Tibial nerve (tissue), 4 donors: Measurements from ENCODE around the gene MRM1. TPM values are rescaled to one million over a fixed set of nuclear protein-coding genes. Genes with fewer than 3 reads are reported as not detected.

Source experiments
- DNase-seq, 2 donors: peaks; one replicate each; pipeline ENCODE4 v3.0.0-alpha.2; 2019; ENCODE audit warnings: low spot score in 2 of 2
- H3K27ac ChIP-seq, 4 donors: fragments of 200-600 bp; sonication (generic) in 3 of 4; one replicate each; pipeline ENCODE4 v1.5.1; 2017 to 2019; ENCODE audit warnings: mild to moderate bottlenecking in 1 of 4
- H3K27me3 ChIP-seq, 2 donors: fragments of 200-600 bp; sonication (generic) in 1 of 2; one replicate each; pipeline versions ENCODE4 v1.5.1 to v1.6.0; 2017 to 2019
- H3K36me3 ChIP-seq, 3 donors: fragments of 200-600 bp; sonication (generic); one replicate each; pipeline ENCODE4 v1.5.1; 2018 to 2019
- H3K4me1 ChIP-seq, 4 donors: fragments of 200-600 bp; sonication (generic) in 3 of 4; one replicate each; pipeline ENCODE4 v1.5.1; 2017 to 2019
- H3K4me3 ChIP-seq, 4 donors: fragments of 200-600 bp; sonication (generic) in 3 of 4; one replicate each; pipeline ENCODE4 v1.5.1; 2017 to 2019; ENCODE audit warnings: mild to moderate bottlenecking in 1 of 4, moderate library complexity in 1 of 4
- H3K9me3 ChIP-seq, 4 donors: fragments of 200-600 bp; sonication (generic) in 3 of 4; one replicate each; pipeline ENCODE4 v1.5.1; 2017 to 2019
- EP300 ChIP-seq, 2 donors: sonication (generic); formaldehyde crosslinking; IDR thresholded peaks; one replicate each; pipeline ENCODE4 v1.6.1; 2017; ENCODE audit warnings: antibody characterized with exemption in 2 of 2, mild to moderate bottlenecking in 1 of 2
- POLR2A ChIP-seq, 2 donors: fragments of 450-650 bp; IDR thresholded peaks; one replicate each; pipeline ENCODE4 v1.6.1; 2017; ENCODE audit warnings: antibody characterized with exemption in 2 of 2, mild to moderate bottlenecking in 2 of 2, moderate library complexity in 2 of 2
- WGBS, 2 donors: methylation state at CpG; one replicate each; pipeline ENCODE4 v1.1.5; 2018; 5-methylcytosine and 5-hydroxymethylcytosine counted together
- total RNA-seq, 4 donors: library from RNA; depleted of rRNA; stranded (reverse); fragments of >200 nt; gene quantifications; one replicate each; pipeline ENCODE4 v1.1.0, GENCODE V29; 2016
- TF ChIP-seq, protein P1 (sequence below), 5 experiments: fragments of 200-600 bp in 3 of 5; fragments of 450-650 bp in 2 of 5; sonication (generic) in 3 of 5; IDR thresholded peaks; one replicate each; pipeline ENCODE4 v1.5.1; 2016 to 2019; ENCODE audit warnings: antibody characterized with exemption in 5 of 5, mild to moderate bottlenecking in 3 of 5, moderate library complexity in 2 of 5

Gene MRM1
- total RNA-seq, 4 donors from 2014 or later, result 9.8 to 14.2 (median 11.5) TPM

DNA sequence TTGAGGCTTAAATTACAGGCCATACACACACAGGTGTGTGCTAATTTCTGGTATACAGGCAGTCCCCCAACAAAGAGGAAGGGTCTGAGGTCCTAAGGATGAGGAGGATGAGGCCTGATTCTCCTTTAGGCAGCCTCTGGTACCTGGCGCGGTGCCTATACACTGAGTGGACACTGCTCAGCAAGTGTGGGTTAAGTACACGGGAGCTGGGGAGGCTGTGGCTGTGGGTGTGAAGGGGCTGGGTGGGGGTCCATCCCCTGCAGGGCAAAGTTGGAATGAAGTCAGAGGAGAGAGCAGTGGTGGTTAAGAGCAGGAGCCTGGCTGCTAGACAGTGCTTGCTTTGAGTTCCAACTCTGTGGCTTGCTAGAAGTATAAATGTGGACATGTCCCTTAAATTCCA, 10.9 kb downstream of the MRM1 start:
- H3K27ac ChIP-seq, result no peak overlapping the region
- DNase-seq, result no peak
- H3K36me3 ChIP-seq, result peaks cover 0 to 9% (median 0%) of the 10 kb centered on the region in 3 donors
- H3K27me3 ChIP-seq, result no peaks in the 10 kb centered on the region
- no peak for TF ChIP-seq POLR2A (IDR thresholded peaks at IDR 0.05)
- TF ChIP-seq, protein P1, sequence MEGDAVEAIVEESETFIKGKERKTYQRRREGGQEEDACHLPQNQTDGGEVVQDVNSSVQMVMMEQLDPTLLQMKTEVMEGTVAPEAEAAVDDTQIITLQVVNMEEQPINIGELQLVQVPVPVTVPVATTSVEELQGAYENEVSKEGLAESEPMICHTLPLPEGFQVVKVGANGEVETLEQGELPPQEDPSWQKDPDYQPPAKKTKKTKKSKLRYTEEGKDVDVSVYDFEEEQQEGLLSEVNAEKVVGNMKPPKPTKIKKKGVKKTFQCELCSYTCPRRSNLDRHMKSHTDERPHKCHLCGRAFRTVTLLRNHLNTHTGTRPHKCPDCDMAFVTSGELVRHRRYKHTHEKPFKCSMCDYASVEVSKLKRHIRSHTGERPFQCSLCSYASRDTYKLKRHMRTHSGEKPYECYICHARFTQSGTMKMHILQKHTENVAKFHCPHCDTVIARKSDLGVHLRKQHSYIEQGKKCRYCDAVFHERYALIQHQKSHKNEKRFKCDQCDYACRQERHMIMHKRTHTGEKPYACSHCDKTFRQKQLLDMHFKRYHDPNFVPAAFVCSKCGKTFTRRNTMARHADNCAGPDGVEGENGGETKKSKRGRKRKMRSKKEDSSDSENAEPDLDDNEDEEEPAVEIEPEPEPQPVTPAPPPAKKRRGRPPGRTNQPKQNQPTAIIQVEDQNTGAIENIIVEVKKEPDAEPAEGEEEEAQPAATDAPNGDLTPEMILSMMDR (IDR thresholded peaks at IDR 0.05), result no peak
- TF ChIP-seq EP300 (IDR thresholded peaks at IDR 0.05), result no peak
- WGBS, 2 donors, result 71 to 78% methylated on average over 3 of the region's 3 CpGs
- H3K4me3 ChIP-seq, result no peak overlapping the region
- H3K9me3 ChIP-seq, result no peaks in the 10 kb centered on the region
- H3K4me1 ChIP-seq, result peaks cover 0 to 6% (median 0%) of the 10 kb centered on the region in 4 donors

DNA sequence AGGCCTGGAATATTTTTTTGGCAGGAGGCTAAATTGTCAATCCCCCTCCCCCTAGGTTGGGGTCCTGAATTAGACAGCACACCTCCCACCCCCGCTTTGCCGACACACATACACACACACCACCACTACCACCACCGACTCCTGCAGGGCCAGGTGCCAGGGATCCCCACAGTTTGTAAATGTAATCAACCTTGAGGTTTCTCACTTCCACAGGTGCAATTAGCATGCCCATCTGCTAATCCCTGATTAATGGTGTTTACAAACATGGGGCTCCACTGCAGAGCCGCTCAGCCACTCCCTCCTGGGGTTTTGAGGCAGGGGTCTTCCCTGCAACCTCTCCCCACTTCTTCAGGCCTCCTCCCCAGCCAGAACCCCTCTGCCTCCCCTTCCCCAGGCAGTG, 11.8 kb downstream of the MRM1 start:
- Histone ChIP-seq H3K27ac (no peak overlapping the region), H3K4me1 (peaks cover 0 to 6% (median 0%) of the 10 kb centered on the region in 4 donors), H3K36me3 (peaks cover 0 to 4% (median 0%) of the 10 kb centered on the region in 3 donors), H3K27me3 (no peaks in the 10 kb centered on the region), H3K9me3 (no peaks in the 10 kb centered on the region), H3K4me3 (no peak overlapping the region)
- no peak for TF ChIP-seq EP300 (IDR thresholded peaks at IDR 0.05)
- no peak for TF ChIP-seq POLR2A (IDR thresholded peaks at IDR 0.05)
- TF ChIP-seq, protein P1 (IDR thresholded peaks at IDR 0.05), result no peak
- no peak for DNase-seq
- 41 to 65% methylated on average over 4 of the region's 4 CpGs for WGBS, 2 donors

DNA sequence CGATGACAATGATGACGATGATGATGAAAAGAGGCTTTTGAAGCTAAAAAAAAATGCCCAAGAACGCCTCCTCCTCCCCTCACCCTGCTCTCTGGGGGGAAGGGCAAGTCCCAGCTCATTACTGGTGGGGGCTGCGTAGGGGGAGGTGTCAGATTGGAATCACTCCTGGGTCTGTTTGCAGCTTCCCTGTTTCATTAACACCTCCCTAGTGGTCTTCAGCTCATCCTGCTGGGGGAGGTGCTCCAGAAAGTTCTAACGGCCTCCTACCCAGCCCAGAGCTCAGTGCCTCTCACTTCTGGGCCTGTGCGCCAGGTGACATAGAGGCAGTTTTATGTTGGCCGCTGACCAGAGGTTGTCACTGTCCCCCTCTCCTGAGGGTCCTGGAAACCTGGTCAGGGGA, 12.7 kb downstream of the MRM1 start:
- Histone ChIP-seq H3K4me3 (no peak overlapping the region), H3K9me3 (no peaks in the 10 kb centered on the region), H3K27ac (no peak overlapping the region), H3K4me1 (peaks cover 0 to 2% (median 0%) of the 10 kb centered on the region in 4 donors), H3K36me3 (no peaks in the 10 kb centered on the region), H3K27me3 (peaks cover 0 to 3% of the 10 kb centered on the region in 2 donors)
- TF ChIP-seq, protein P1 (IDR thresholded peaks at IDR 0.05), result no peak
- TF ChIP-seq POLR2A (IDR thresholded peaks at IDR 0.05) (no peak), EP300 (IDR thresholded peaks at IDR 0.05) (no peak)
- DNase-seq, result no peak
- 52 to 56% methylated on average over 7 of the region's 7 CpGs for WGBS, 2 donors

DNA sequence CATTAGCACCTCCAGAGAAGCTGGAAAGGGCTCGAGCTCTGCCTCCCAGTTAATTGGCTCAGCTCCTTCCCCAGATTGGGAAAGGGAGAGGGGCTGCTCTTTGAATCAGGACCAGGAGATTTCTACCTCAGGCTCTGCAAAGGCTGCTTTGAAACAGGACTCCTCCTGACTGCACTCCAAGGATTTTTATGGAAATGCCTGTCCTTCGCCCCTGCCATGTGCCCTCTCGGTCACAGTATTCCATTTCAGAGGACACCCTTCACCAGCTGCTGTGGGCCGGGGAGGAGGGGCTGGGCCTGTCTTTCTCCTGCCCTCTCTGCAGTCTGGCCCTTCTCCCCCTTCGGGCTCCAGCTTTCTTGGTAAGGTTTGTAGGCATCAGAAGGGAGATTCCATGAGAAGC, 13.6 kb downstream of the MRM1 start:
- Histone ChIP-seq H3K27me3 (peaks cover 0 to 3% of the 10 kb centered on the region in 2 donors), H3K9me3 (no peaks in the 10 kb centered on the region), H3K36me3 (no peaks in the 10 kb centered on the region), H3K4me1 (no peaks in the 10 kb centered on the region), H3K4me3 (no peak overlapping the region), H3K27ac (no peak overlapping the region)
- 25 to 37% methylated on average over 5 of the region's 5 CpGs for WGBS, 2 donors
- DNase-seq, result no peak
- TF ChIP-seq, protein P1 (IDR thresholded peaks at IDR 0.05), result no peak
- TF ChIP-seq EP300 (IDR thresholded peaks at IDR 0.05) (no peak), POLR2A (IDR thresholded peaks at IDR 0.05) (no peak)

DNA sequence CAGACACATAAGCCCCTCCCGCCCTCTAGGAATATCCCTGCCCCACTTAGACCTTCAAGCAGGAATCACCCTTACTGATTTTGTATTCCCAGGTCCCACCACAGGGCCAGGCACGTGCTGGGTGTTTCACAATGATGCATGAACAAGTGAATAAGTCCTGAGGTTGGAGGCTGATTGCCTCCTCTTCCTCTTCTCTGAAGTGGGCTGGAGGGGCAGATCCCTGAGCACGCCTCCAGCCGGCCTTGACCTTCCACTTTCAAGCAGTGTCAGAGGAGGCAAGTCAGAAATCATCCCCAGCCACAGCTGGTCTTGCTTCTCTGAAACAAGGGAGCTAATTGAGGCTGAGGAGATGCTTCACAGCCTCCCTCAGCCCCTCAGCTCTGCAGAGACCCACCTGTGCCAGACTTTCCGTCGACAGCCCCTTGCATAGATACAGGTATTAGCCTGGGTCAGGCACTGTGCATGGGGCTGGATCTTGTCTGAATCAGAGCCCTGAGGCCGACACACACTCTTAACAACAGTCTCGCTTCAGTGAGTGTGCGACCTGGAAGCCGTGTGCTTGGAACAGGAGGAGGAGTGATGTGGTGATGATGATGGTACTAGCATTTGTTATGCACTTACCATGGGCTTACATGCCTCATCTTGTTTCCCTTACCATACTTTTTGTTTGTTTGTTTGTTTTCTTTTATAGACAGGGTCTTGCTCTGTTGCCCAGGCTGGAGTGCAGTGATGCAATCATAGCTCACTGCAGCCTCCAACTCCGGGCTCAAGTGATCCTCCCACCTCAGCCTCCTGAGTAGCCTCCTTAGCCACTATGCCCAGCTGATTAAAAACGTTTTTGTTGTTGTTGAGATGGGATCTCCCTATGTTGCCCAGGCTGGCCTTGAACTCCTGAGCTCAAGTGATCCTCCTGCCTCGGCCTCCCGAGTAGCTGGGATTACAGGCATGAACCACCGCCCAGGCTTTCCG, 15.0 kb downstream of the MRM1 start:
- DNase-seq, result no peak
- Histone ChIP-seq H3K4me1 (no peaks in the 10 kb centered on the region), H3K9me3 (no peaks in the 10 kb centered on the region), H3K27ac (no peak overlapping the region), H3K27me3 (peaks cover 0 to 3% of the 10 kb centered on the region in 2 donors), H3K36me3 (no peaks in the 10 kb centered on the region), H3K4me3 (no peak overlapping the region)
- WGBS, 2 donors, result 80 to 82% methylated on average over 16 of the region's 16 CpGs
- no peak for TF ChIP-seq EP300 (IDR thresholded peaks at IDR 0.05)
